ENCODE results near the gene ILF2.

The ILF2 gene

GRCh38 chr1:153678519-153679336 lies 7.9 kb upstream of the ILF2 start, which contains the start of gene NPR1 (continued):
- no peak for TF ChIP-seq ZNF266 (tag by site-specific recombination; IDR thresholded peaks at IDR 0.05; ENCODE audit: low read depth)
- TF ChIP-seq ZNF354C (tag by site-specific recombination; IDR thresholded peaks at IDR 0.05; ENCODE audit: borderline replicate concordance, low read depth) = no peak
- no peak for TF ChIP-seq ZNF114 (tag by site-specific recombination; IDR thresholded peaks at IDR 0.05)
- TF ChIP-seq ZNF514 (tag by site-specific recombination; IDR thresholded peaks at IDR 0.05) = no peak
- TF ChIP-seq ZNF843 (tag by site-specific recombination; IDR thresholded peaks at IDR 0.05) = no peak
- 0 out of 2 replicates have a peak, but pooled peaks have one; percentile 54 for TF ChIP-seq ZNF610 (tag by site-specific recombination; IDR thresholded peaks at IDR 0.05; ENCODE audit: borderline replicate concordance)
- no peak for TF ChIP-seq ZFP37 (tag by site-specific recombination; IDR thresholded peaks at IDR 0.05)
- no peak for TF ChIP-seq ZNF529 (tag by site-specific recombination; IDR thresholded peaks at IDR 0.05; ENCODE audit: insufficient replicate concordance)
- TF ChIP-seq ZNF654 (tag by site-specific recombination; IDR thresholded peaks at IDR 0.05; ENCODE audit: low read depth) = no peak
- TF ChIP-seq ZNF426 (tag by site-specific recombination; IDR thresholded peaks at IDR 0.05) = no peak
- 0 out of 2 replicates have a peak, but pooled peaks have one; percentile 45 for TF ChIP-seq KLF1 (tag by site-specific recombination; IDR thresholded peaks at IDR 0.05)
- TF ChIP-seq ZNF221 (tag by site-specific recombination; IDR thresholded peaks at IDR 0.05; ENCODE audit: borderline replicate concordance) = no peak
- TF ChIP-seq, protein P1, sequence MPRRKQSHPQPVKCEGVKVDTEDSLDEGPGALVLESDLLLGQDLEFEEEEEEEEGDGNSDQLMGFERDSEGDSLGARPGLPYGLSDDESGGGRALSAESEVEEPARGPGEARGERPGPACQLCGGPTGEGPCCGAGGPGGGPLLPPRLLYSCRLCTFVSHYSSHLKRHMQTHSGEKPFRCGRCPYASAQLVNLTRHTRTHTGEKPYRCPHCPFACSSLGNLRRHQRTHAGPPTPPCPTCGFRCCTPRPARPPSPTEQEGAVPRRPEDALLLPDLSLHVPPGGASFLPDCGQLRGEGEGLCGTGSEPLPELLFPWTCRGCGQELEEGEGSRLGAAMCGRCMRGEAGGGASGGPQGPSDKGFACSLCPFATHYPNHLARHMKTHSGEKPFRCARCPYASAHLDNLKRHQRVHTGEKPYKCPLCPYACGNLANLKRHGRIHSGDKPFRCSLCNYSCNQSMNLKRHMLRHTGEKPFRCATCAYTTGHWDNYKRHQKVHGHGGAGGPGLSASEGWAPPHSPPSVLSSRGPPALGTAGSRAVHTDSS (tag by site-specific recombination; IDR thresholded peaks at IDR 0.05) = no peak
- no peak for TF ChIP-seq ZNF571 (tag by site-specific recombination; IDR thresholded peaks at IDR 0.05)
- peak; percentile 89 for TF ChIP-seq ZNF341 (tag by site-specific recombination; IDR thresholded peaks at IDR 0.05; ENCODE audit: low read depth)
- TF ChIP-seq SCRT2 (tag by site-specific recombination; IDR thresholded peaks at IDR 0.05) = no peak
- TF ChIP-seq ZNF214 (tag by site-specific recombination; IDR thresholded peaks at IDR 0.05; ENCODE audit: borderline replicate concordance) = no peak
- peak; percentile 23; the same call in 1 of the 2 replicates for TF ChIP-seq KLF7 (tag by site-specific recombination; IDR thresholded peaks at IDR 0.05; ENCODE audit: borderline replicate concordance)
- TF ChIP-seq HOXA7 (CRISPR knock-in tag; IDR thresholded peaks at IDR 0.05; ENCODE audit: borderline replicate concordance) = no peak
- 0 out of 2 replicates have a peak, but pooled peaks have one; percentile 27 for TF ChIP-seq ZNF600 (tag by site-specific recombination; IDR thresholded peaks at IDR 0.05)
- no peak for TF ChIP-seq HOXD13 (CRISPR knock-in tag; IDR thresholded peaks at IDR 0.05; ENCODE audit: borderline replicate concordance)
- TF ChIP-seq YY2 (tag by site-specific recombination; IDR thresholded peaks at IDR 0.05) = no peak
- no peak for TF ChIP-seq ZNF26 (tag by site-specific recombination; IDR thresholded peaks at IDR 0.05)
- peak; percentile 98 for TF ChIP-seq ZBTB26 (tag by site-specific recombination; optimal IDR thresholded peaks at IDR 0.05)
- TF ChIP-seq PRDM4 (tag by site-specific recombination; IDR thresholded peaks at IDR 0.05) = no peak
- no peak for TF ChIP-seq ZNF121 (tag by site-specific recombination; IDR thresholded peaks at IDR 0.05)
- TF ChIP-seq ZBTB11 (tag by site-specific recombination; conservative IDR thresholded peaks at IDR 0.05; ENCODE audit: low read depth) = peak; percentile 75
- TF ChIP-seq WT1 (tag by site-specific recombination; IDR thresholded peaks at IDR 0.05) = peak; percentile 79
- TF ChIP-seq KLF16 (tag by site-specific recombination; IDR thresholded peaks at IDR 0.05) = peak; percentile 88
- no peak for TF ChIP-seq BCL11B (tag by site-specific recombination; IDR thresholded peaks at IDR 0.05; ENCODE audit: low read depth)
